SK-N-SH treated with all-trans-retinoic acid at 6 μM for 48 hours (cell line): Measurements from ENCODE around the gene RSKR.

ENCODE experiments used
- ATAC-seq: fragments of 200-7000 bp; cut with Tn5 transposase; 3 replicates; pipeline ENCODE4 v1.9.1; 2020; ENCODE audit warnings: mild to moderate bottlenecking, moderate library complexity
- ARNTL ChIP-seq: fragments of 450-650 bp; formaldehyde crosslinking; IDR thresholded peaks from 2 replicates; pipeline ENCODE4 v1.5.0; 2020; ENCODE audit warnings: low read depth, mild to moderate bottlenecking, moderate library complexity, borderline replicate concordance
- BACH2 ChIP-seq: fragments of 250-450 bp; sonication (Bioruptor Pico); IDR thresholded peaks from 2 replicates; pipeline ENCODE4 v1.9.0; 2021; ENCODE audit warnings: mild to moderate bottlenecking, borderline replicate concordance
- CREB5 ChIP-seq: fragments of 250-450 bp; sonication (Bioruptor Pico); IDR thresholded peaks from 2 replicates; pipeline ENCODE4 v1.5.1; 2020; ENCODE audit warnings: low read depth, mild to moderate bottlenecking, moderate library complexity
- CSDC2 ChIP-seq: fragments of 250-450 bp; sonication (Bioruptor Pico); IDR thresholded peaks from 2 replicates; pipeline ENCODE4 v1.5.0; 2020; ENCODE audit warnings: mild to moderate bottlenecking, moderate library complexity
- ESRRG ChIP-seq: fragments of 250-450 bp; sonication (Bioruptor Pico); IDR thresholded peaks from 2 replicates; pipeline ENCODE4 v1.6.1; 2021; ENCODE audit warnings: mild to moderate bottlenecking
- GLIS3 ChIP-seq: fragments of 250-450 bp; sonication (Bioruptor Pico); IDR thresholded peaks from 2 replicates; pipeline ENCODE4 v1.5.0; 2020; ENCODE audit warnings: mild to moderate bottlenecking, moderate library complexity
- ISL1 ChIP-seq: fragments of 250-450 bp; sonication (Bioruptor Pico); IDR thresholded peaks from 2 replicates; pipeline ENCODE4 v2.1.2; 2022; ENCODE audit warnings: mild to moderate bottlenecking, moderate library complexity
- OSR1 ChIP-seq: fragments of 250-450 bp; sonication (Bioruptor Pico); IDR thresholded peaks from 2 replicates; pipeline ENCODE4 v1.8.0; 2022; ENCODE audit warnings: moderate library complexity, mild to moderate bottlenecking, inconsistent platforms
- PATZ1 ChIP-seq: fragments of 250-450 bp; sonication (Bioruptor Pico); IDR thresholded peaks from 2 replicates; pipeline ENCODE4 v1.8.0; 2020; ENCODE audit warnings: mild to moderate bottlenecking, moderate library complexity, borderline replicate concordance
- POU6F1 ChIP-seq: fragments of 250-450 bp; sonication (Bioruptor Pico); IDR thresholded peaks from 2 replicates; pipeline ENCODE4 v1.8.0; 2021; ENCODE audit warnings: low read depth, mild to moderate bottlenecking, moderate library complexity, borderline replicate concordance
- PPARA ChIP-seq: fragments of 250-450 bp; sonication (Bioruptor Pico); IDR thresholded peaks from 2 replicates; pipeline ENCODE4 v1.5.0; 2020; ENCODE audit warnings: mild to moderate bottlenecking, borderline replicate concordance
- RARB ChIP-seq: fragments of 250-450 bp; sonication (Bioruptor Pico); IDR thresholded peaks from 2 replicates; pipeline ENCODE4 v1.8.0; 2021; ENCODE audit warnings: mild to moderate bottlenecking, moderate library complexity
- SNAI2 ChIP-seq: fragments of 250-450 bp; sonication (Bioruptor Pico); IDR thresholded peaks from 2 replicates; pipeline ENCODE4 v1.5.0; 2020; ENCODE audit warnings: mild to moderate bottlenecking, moderate library complexity
- TCF4 ChIP-seq: fragments of 250-450 bp; sonication (Bioruptor Pico); IDR thresholded peaks from 2 replicates; pipeline ENCODE4 v1.8.0; 2021; ENCODE audit warnings: mild to moderate bottlenecking, moderate library complexity, borderline replicate concordance
- TOX ChIP-seq: fragments of 250-450 bp; sonication (Bioruptor Pico); IDR thresholded peaks from 2 replicates; pipeline ENCODE4 v1.8.0; 2021; ENCODE audit warnings: mild to moderate bottlenecking, moderate library complexity, borderline replicate concordance
- TSHZ2 ChIP-seq: fragments of 250-450 bp; sonication (Bioruptor Pico); IDR thresholded peaks from 2 replicates; pipeline ENCODE4 v1.5.0; 2020; ENCODE audit warnings: mild to moderate bottlenecking, moderate library complexity
- ZC3H10 ChIP-seq: fragments of 250-450 bp; sonication (Bioruptor Pico); IDR thresholded peaks from 2 replicates; pipeline ENCODE4 v1.5.1; 2021; ENCODE audit warnings: mild to moderate bottlenecking, moderate library complexity
- ZFP3 ChIP-seq: fragments of 250-450 bp; sonication (Bioruptor Pico); IDR thresholded peaks from 2 replicates; pipeline ENCODE4 v1.5.0; 2020; ENCODE audit warnings: mild to moderate bottlenecking, moderate library complexity
- ZFP30 ChIP-seq: fragments of 450-650 bp; formaldehyde crosslinking; IDR thresholded peaks from 2 replicates; pipeline ENCODE4 v1.5.0; 2022; ENCODE audit warnings: mild to moderate bottlenecking, moderate library complexity
- ZNF565 ChIP-seq: fragments of 450-650 bp; formaldehyde crosslinking; conservative IDR thresholded peaks from 2 replicates; pipeline ENCODE4 v1.5.0; 2020; ENCODE audit warnings: low read depth, mild to moderate bottlenecking, moderate library complexity
- ZNF70 ChIP-seq: fragments of 450-650 bp; formaldehyde crosslinking; IDR thresholded peaks from 2 replicates; pipeline ENCODE4 v1.5.0; 2020; ENCODE audit warnings: mild to moderate bottlenecking, moderate library complexity
- ZNF8 ChIP-seq: fragments of 450-650 bp; formaldehyde crosslinking; IDR thresholded peaks from 2 replicates; pipeline ENCODE4 v1.5.0; 2020; ENCODE audit warnings: mild to moderate bottlenecking, moderate library complexity
- TF ChIP-seq, protein P1 (sequence below): fragments of 250-450 bp; sonication (Bioruptor Pico); IDR thresholded peaks from 2 replicates; pipeline ENCODE4 v1.5.1; 2021; ENCODE audit warnings: mild to moderate bottlenecking, moderate library complexity

The RSKR gene

GRCh38 chr17:28580959-28581358 is 33.0 kb downstream of the RSKR start:
- no peak for ATAC-seq
- TF ChIP-seq ZC3H10 (CRISPR knock-in tag), result no peak
- TF ChIP-seq ESRRG, result no peak
- TF ChIP-seq CREB5 (CRISPR knock-in tag), result no peak
- no peak for TF ChIP-seq ARNTL (CRISPR knock-in tag)
- no peak for TF ChIP-seq ZFP3
- TF ChIP-seq TSHZ2 (CRISPR knock-in tag), result no peak
- no peak for TF ChIP-seq ZNF70 (CRISPR knock-in tag)
- TF ChIP-seq, protein P1, sequence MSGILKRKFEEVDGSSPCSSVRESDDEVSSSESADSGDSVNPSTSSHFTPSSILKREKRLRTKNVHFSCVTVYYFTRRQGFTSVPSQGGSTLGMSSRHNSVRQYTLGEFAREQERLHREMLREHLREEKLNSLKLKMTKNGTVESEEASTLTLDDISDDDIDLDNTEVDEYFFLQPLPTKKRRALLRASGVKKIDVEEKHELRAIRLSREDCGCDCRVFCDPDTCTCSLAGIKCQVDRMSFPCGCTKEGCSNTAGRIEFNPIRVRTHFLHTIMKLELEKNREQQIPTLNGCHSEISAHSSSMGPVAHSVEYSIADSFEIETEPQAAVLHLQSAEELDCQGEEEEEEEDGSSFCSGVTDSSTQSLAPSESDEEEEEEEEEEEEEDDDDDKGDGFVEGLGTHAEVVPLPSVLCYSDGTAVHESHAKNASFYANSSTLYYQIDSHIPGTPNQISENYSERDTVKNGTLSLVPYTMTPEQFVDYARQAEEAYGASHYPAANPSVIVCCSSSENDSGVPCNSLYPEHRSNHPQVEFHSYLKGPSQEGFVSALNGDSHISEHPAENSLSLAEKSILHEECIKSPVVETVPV (CRISPR knock-in tag), result no peak
- no peak for TF ChIP-seq BACH2 (CRISPR knock-in tag)
- no peak for TF ChIP-seq ZNF8 (CRISPR knock-in tag)
- no peak for TF ChIP-seq POU6F1 (CRISPR knock-in tag)
- TF ChIP-seq ISL1, result no peak
- no peak for TF ChIP-seq CSDC2 (CRISPR knock-in tag)
- TF ChIP-seq SNAI2 (CRISPR knock-in tag), result no peak
- TF ChIP-seq OSR1, result no peak
- TF ChIP-seq ZNF565 (CRISPR knock-in tag), result no peak
- TF ChIP-seq PATZ1, result no peak

DNA sequence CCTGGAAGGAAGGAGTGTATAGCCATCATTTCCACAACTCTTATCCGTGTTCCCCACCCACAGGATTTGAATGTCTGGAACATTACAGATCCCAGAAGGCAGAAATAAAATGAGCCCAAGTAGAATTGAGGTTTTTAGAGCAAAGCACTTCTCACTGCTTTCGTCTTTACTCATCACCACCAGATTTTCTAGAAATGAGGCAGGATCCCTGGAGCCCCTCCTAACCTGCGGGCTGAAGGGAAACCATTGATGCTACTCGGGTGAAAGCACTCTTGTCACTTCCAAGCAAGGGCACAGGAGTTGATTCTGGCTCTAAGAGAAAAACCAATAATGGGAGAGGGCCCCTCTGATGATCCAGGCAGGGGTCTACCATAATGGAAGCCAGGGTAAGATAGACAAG is 34.5 kb downstream of the RSKR start:
- TF ChIP-seq TOX (CRISPR knock-in tag), result no peak
- no peak for TF ChIP-seq ISL1
- no peak for TF ChIP-seq SNAI2 (CRISPR knock-in tag)
- TF ChIP-seq GLIS3, result no peak
- TF ChIP-seq ZNF565 (CRISPR knock-in tag), result no peak
- TF ChIP-seq ARNTL (CRISPR knock-in tag), result no peak
- TF ChIP-seq ZNF8 (CRISPR knock-in tag), result no peak
- TF ChIP-seq, protein P1 (CRISPR knock-in tag), result no peak
- TF ChIP-seq TSHZ2 (CRISPR knock-in tag), result no peak
- TF ChIP-seq ZFP30 (CRISPR knock-in tag), result no peak
- TF ChIP-seq CSDC2 (CRISPR knock-in tag), result no peak
- no peak for TF ChIP-seq ESRRG
- no peak for TF ChIP-seq PPARA (CRISPR knock-in tag)
- TF ChIP-seq TCF4 (CRISPR knock-in tag), result no peak
- no peak for TF ChIP-seq OSR1
- no peak for TF ChIP-seq RARB (CRISPR knock-in tag)
- no peak for ATAC-seq
